Astrocyte of the hippocampus (primary cell): Measurements from ENCODE around the gene SEMA6A.

Experiments
- DNase-seq: peaks from one replicate; pipeline ENCODE4 v3.0.0; 2011; ENCODE audit warnings: low read depth, low spot score

SEMA6A gene

GRCh38 chr5:116497631-116498030 is 77.0 kb downstream of the SEMA6A start:
- no peak for DNase-seq

- DNase-seq, result no peak
These were observed 78.8 kb downstream of the SEMA6A start for GRCh38 chr5:116495786-116496357.

DNA sequence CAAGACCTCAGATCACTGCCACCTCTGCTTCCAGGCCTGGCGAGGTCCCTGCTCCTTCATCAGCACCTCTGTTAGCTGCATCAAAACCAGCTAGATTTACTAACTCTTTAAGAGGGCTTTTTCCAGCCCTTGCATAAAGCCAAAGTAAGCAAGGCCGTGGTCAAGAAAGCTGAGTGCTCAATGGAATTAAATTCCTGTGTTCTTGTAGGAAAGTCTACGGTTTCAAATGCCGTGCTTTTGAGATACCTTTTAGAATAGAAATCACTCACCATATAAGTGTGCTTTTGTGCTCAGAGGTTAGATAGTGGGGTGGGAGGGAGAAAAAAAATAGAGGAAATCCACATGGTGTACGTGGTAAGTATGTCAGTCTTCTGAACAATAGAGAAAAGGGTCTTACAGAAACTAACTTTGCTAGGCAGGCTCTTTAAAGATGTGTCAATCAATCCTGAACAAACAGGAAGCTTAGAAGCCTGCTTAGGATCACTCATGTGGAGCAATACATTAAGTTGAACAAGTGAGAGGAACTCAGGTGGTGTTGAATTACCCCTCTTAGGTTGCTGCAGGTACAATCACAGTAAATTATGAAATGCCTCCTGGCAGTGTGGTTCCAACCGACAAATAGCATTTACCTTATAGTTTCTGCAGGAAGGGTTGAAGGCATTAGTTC is 79.7 kb downstream of the SEMA6A start:
- peak; percentile 77 for DNase-seq

DNA sequence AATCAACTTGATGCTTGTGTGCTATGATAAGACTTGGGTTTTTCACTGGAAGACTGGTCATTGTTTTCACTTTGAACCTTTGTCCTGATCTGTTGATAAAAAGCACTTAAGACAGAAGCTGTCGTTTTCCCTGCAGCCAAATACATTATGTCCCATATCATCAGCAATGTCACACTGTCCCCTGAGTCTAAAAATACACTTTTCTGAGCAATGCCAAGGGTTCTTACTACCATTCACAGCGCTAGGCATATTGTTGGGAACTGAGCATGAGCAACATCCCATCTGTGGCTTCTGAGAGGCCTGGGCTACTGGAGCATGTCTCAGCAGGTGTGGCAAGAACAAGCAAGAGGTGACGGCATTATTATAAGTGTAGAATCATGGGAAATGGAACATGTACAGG is 81.8 kb downstream of the SEMA6A start:
- DNase-seq, result no peak

DNA sequence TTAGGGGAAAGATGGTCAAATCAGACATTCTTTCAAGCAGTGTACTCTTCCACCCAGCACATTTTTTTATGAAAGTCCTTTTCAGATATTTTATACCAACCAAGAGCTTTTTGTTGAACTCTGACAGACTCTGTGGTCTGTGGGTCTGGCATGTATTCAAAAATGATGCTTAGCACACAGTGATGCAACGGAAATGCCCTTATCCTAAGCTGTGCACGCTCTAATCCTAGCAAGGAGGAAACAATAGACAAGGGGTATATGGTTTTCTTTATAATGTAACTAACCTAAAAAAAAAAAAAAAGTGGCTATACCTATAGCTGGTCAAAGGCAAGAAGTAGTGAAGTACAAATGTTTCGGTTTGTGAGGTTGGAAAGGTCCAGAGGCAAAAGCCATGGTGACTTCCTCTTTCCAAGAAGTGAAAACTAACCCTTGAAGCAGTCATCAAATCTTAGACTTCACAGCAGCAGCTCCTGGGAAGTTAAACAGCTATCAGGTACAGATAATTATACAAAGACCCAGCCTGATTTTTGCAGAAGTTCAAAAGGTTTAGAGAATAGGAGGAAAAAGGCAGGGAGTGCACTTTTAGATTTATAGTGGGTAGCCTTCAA is 82.5 kb downstream of the SEMA6A start:
- DNase-seq, result peak; percentile 90

- no peak for DNase-seq
These were observed 86.1 kb downstream of the SEMA6A start for GRCh38 chr5:116488356-116489041.

DNA sequence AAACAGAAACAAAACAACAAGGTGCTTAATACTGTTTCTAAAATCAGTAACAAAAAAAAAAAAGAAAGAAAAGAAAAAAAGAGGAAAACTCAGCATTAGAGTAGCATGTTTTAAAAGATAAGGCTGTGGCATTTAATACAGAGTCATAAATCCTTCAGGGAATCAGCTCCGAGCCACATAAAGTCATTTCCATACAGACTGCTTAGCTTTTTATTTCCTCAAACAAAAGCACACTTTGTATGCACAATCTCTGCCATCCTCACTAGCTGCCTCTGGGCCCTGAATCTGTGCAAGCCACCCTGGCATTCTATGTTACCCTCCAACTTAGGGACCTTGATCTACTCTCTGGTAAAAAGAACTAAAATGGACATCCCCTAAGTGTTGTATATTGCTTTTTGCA is 87.6 kb downstream of the SEMA6A start:
- no peak for DNase-seq

DNA sequence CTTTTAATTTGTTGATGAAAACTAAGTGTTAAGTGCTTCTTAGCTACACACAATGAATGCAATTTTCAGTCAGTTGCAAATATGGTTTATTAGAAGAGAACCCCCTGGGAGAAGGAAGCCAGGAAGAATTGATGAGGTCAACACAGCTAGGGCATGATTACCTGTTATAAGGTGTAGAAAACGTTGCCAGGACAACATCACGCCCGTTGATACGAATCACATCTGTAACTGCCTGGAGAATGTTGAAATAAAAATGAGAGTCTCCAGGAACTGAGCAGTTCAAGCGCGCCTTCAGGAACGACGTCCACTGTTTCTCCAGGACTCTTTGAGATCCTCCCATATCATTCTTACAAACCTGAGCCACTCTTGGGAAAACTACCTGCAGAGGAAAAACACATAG is 88.0 kb downstream of the SEMA6A start:
- no peak for DNase-seq

GRCh38 chr5:116484645-116485044 is 90.0 kb downstream of the SEMA6A start:
- no peak for DNase-seq

DNA sequence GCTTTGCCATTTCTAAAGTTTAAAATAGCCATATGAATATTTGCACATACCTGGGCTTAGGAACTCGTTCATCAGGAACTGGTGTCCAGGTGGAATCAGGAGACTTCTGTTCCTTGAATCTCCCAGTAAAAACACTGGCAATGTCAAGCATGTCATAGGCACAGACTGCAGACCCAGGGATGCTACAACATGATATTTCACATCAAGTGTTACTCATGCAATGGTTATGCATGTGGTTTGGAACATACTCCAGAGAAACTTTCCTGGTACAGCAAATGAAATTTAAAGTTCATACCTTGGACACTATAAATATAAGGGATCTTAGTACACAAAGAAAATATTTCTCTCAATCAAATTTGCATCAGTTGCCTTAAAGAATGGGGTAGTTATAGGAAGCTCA is 92.2 kb downstream of the SEMA6A start:
- DNase-seq, result peak; percentile 54

- no peak for DNase-seq
These were observed 93.6 kb downstream of the SEMA6A start for GRCh38 chr5:116480894-116481510.

DNA sequence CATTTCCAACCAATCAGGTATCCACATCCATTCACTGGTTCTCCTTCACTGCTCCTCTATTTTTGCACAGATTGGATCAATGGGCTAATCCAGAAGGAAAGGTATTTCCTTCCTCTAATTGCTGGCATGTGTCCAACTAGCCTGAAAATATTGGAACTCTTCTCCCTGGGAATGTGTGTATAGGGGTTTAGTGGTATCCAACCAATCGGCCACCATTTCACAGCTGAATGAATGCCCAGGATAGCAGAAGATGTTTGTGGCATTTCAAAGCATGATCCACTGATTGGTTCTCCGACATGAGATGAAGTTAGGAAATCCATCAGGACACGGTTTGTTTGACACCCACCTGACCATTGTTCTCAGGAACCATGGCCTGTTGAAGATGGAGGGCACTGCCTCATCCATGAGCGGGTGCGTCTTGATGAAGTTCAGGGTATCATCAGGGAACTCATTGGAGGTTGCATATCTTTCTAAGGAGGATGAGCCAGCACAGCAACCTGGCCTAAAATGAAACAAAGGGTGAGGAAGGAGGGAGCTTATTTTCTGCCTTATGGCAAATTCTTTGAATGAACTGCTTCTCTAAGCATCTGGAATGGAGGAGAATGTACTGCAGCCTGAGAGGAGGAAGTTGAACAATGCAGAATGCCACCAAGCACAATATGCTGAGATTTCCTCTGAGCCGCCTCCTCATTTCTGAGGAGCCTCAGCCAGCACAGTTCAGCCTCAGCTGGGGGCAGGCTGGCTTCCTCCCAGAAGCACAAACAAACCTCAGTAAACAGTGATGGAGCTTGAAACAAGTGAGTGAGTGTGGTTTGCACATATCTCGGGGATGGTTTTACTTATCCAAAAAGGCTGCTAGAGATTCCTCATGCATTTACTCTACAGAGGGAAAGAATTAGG is 94.6 kb downstream of the SEMA6A start:
- DNase-seq, result peak; percentile 36

DNA sequence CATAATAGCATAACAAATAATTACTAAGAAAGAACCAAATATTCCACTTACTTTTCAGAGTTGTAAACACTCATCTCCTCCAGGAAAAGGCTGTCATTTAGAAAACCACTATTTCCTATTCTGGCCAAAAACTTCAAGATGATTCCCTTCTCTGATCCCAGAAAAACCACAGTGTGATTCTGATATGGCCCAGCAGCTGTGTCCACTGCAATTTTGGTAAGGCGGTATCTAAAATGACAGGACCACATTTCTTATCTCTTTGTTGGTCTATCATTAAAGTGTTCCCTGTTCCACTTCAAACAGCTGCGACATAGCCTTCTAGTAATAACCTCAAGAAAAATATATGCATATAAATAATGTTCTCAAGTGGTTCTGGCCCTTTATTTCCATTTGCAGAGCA is 96.1 kb downstream of the SEMA6A start:
- no peak for DNase-seq

DNA sequence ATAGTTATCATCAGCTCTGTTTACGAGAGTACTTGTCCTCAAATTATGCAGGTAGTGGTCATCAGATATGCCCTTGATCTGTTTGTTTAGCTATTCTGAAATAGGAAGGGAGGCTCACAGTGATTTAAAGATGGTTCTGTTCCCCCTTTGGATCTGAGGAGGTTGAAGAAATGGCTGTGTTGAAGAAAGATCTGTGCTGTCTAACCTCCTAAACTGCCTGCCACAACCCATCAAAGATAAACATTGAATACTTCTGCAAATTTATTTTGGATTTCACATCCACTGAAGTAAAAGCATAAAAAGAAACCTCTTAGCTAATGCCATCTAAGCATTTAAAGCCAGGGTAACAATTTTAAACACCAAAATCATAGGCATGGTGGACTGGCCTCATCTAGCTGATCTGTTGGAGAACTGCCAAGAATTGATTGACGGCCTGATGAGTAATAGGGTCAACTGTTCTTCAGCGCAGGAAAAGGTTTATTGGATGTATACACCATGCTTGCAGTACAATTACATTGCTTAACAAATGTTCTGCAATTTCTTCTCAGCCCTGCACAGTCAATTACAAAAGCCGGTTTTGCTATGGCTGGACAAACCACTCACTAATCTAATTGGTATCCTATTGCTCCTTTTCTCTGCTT is 97.6 kb downstream of the SEMA6A start:
- no peak for DNase-seq

DNA sequence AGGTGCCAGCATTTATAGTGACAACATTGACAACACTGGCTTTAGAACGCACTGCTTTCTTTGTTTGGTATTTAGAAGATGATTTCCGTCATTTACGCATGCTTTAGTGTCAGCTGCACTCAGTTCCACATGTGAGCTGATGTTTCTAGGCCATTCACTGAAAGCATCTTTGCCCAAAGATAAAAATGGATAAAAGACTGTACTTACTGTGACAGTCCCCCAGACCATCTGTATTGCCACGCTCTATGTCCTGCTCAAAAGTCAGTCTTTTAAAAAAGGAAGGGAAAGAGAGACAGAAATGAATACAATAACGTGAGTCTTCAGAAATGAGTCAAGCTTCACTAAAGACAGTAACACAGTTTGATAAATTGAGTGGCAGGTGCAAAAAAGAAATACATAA is 99.3 kb downstream of the SEMA6A start:
- DNase-seq, result no peak

DNA sequence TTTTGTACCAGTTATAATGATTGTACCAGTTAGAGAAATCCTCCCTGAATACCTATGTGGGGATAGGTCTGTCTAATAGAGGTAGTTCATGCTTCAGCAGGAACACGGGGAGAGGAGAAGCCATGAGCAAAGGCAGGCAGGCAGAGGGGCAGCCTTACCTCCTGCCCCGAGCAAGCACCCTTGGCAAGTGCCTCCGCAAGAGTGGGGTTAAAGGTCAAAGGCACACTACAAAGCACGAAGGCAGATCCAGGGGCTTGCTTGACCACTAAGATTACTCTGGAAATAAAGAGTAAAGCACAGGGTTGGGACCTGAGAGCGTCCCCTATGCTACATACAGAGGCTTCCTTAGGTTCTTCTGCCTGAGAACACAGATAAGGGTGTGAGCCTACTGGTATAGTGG is 100.9 kb downstream of the SEMA6A start:
- DNase-seq, result no peak

DNA sequence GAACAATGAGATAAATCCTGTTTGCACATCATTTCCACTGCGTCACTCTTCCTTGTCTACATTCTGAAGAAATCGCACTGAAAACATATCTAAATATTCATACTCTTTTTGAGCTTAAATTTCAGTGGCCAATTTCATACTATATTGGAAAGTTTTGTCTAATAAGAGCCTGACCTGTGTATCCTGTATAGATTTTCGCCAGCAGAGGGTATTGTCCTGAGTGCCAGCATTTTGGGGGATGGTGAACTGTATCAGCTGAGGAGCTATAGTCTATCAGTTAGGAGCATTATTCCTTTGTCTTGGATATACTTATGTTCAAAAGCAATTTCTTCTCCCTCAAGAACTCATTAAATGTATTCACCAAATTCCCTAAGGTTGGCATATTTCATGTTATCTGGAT is 102.3 kb downstream of the SEMA6A start:
- no peak for DNase-seq

DNA sequence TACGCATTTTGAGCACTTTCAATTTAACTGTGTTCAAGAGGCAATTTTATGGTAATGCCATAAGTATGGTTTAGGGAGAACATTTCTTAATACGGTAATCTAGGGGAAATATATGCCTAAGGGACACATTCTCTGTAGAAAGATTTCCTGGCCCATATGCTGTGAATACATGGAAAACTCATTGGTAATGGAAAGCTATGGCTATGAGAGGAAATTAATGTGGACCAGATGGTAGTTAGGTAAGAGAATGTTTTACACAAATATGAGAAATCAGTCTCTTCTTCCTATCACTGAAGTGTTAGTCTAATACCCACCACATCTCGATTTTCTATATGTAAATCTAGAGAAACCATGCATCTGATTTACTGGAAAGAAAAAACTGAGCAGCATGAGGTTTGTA is 105.0 kb downstream of the SEMA6A start:
- DNase-seq, result no peak

GRCh38 chr5:116468583-116468982 is 106.0 kb downstream of the SEMA6A start:
- no peak for DNase-seq

DNA sequence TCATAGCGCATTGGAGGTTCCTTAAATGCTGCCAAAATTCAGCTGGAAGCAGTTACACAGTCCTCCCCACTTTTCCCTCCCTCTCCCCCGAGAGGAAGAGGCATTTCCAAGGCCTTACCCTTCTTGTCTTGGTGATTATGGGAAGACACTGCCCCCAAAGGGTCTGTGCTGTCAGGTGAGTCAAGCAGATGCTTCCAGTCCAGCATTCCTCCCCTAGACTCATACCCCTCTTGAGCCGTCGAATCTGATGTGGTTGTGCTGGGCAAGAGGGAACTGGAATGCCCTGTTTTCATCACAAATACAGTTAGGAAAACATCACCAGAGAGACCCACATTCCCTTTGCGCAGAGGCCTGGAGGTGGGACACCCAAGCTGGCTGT is 107.2 kb downstream of the SEMA6A start:
- DNase-seq, result no peak
